Esophagus squamous epithelium (tissue), 5 donors: ENCODE data around the gene GALNTL6. TPM values are rescaled to one million over a fixed set of nuclear protein-coding genes. Genes with fewer than 3 reads are reported as not detected.
"Not testable (repeated sequence)": the region's sequence is repeated elsewhere in the genome, so short reads cannot be mapped to it uniquely, and the experiment has no call there.

Source experiments
- DNase-seq: peaks from one replicate; lab custom pipeline; 2025; lab: John Stamatoyannopoulos, UW
- H3K27ac ChIP-seq, 4 donors: fragments of 200-600 bp; sonication (generic); one replicate each; pipeline ENCODE4 v1.5.1; 2016 to 2019; ENCODE audit warnings: mild to moderate bottlenecking in 1 of 4
- H3K27me3 ChIP-seq, 4 donors: fragments of 200-600 bp; sonication (generic); 1 replicate in 3 of 4; 2 replicates in 1 of 4; pipeline versions ENCODE4 v1.5.1 to v1.6.0; 2017 to 2021; ENCODE audit warnings: antibody characterized with exemption in 1 of 4
- H3K36me3 ChIP-seq, 3 donors: fragments of 200-600 bp; sonication (generic); one replicate each; pipeline ENCODE4 v1.5.1; 2016 to 2019
- H3K4me1 ChIP-seq, 3 donors: fragments of 200-600 bp; sonication (generic); one replicate each; pipeline ENCODE4 v1.5.1; 2017 to 2019
- H3K4me3 ChIP-seq, 4 donors: fragments of 200-600 bp; sonication (generic); 1 replicate in 3 of 4; 2 replicates in 1 of 4; pipeline ENCODE4 v1.5.1; 2016 to 2019; ENCODE audit warnings: mild to moderate bottlenecking in 2 of 4, moderate library complexity in 1 of 4
- H3K9me3 ChIP-seq, 3 donors: fragments of 200-600 bp; sonication (generic); one replicate each; pipeline ENCODE4 v1.5.1; 2016 to 2019
- CTCF ChIP-seq, 6 experiments: fragments of 450-650 bp in 4 of 6; fragments of 200-600 bp in 2 of 6; sonication (generic) in 2 of 6; IDR thresholded peaks; one replicate each; pipeline ENCODE4 v1.5.1; 2016 to 2019; ENCODE audit warnings: antibody characterized with exemption in 6 of 6, mild to moderate bottlenecking in 4 of 6, moderate library complexity in 4 of 6
- POLR2A ChIP-seq, 4 donors: fragments of 450-650 bp; IDR thresholded peaks; one replicate each; pipeline ENCODE4 v1.6.1; 2017; ENCODE audit warnings: antibody characterized with exemption in 4 of 4, mild to moderate bottlenecking in 4 of 4, moderate library complexity in 3 of 4
- WGBS, 2 donors: methylation state at CpG; one replicate each; pipeline ENCODE4 v1.1.5; 2018; 5-methylcytosine and 5-hydroxymethylcytosine counted together
- intact Hi-C: fragments of 100-400 bp; cut with DNase I; formaldehyde crosslinking; loops from one replicate; pipeline ENCODE4 v1.15.0; 2022
- total RNA-seq, 4 donors: library from RNA; depleted of rRNA; stranded (reverse); fragments of >200 nt; gene quantifications; one replicate each; pipeline ENCODE4 v1.1.0, GENCODE V29; 2016
- donor health status: DM: yes; HTN: yes; CAD: no.

The GALNTL6 gene
- total RNA-seq, 4 donors from 2014 or later, result 0.12 TPM; not detected in 3

DNA sequence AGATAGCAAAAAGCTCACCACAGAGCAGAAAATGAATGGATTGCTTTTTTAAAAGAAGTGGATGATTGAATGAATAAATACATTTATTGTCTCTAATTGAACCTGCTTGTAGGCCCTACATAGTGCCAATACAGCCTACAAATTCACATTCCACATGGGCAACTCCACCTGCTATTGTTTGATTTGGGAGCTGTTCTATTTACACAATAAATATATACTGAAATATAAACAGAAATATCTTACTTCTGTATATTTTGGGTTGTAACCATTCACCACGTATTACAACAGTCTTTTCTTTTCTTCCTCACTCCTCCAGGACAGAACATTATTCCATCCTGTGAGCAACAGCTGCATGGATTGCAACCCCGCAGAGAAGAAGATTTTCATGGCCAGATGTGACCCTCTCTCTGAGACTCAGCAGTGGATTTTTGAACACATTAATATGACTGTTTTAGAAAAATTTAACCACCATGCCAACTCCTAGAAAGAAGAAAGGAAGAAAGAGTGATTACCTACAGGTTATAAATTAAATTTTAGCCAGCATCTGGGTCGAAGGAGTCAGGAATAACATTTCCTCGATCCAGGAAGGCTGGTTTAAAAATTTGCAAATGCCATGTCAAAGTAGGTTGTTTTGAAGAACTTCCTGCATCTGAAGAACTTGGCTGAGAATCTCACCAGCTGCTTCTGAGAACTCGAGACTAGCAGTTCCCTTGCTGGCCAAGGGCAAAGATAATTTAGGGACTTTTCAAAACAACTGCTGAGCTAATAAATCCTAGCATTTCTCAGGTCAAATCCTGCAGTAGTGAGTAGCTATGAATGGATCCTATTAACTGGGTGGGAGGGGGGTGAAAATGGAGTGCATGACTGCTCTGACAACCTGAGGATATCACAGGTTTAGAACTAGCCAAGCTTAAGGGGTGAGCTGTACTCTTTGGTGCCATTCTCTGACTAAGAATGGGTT, 1226.7 kb downstream of the GALNTL6 start:
- no peak for TF ChIP-seq CTCF (IDR thresholded peaks at IDR 0.05)
- TF ChIP-seq POLR2A (IDR thresholded peaks at IDR 0.05), result no peak
- Histone ChIP-seq H3K36me3 (no peaks in the 10 kb centered on the region), H3K27me3 (no peaks in the 10 kb centered on the region), H3K27ac (peak overlapping the region in 1 of 4 donors; percentile 10), H3K4me1 (peaks cover 0 to 29% (median 3%) of the 10 kb centered on the region in 3 donors), H3K4me3 (peak overlapping the region in 1 of 4 donors; percentile 3), H3K9me3 (no peaks in the 10 kb centered on the region)
- no peak for DNase-seq
- intact Hi-C loops, result no loop called here
- WGBS, 2 donors, result 20 to 32% methylated on average over 5 of the region's 5 CpGs

DNA sequence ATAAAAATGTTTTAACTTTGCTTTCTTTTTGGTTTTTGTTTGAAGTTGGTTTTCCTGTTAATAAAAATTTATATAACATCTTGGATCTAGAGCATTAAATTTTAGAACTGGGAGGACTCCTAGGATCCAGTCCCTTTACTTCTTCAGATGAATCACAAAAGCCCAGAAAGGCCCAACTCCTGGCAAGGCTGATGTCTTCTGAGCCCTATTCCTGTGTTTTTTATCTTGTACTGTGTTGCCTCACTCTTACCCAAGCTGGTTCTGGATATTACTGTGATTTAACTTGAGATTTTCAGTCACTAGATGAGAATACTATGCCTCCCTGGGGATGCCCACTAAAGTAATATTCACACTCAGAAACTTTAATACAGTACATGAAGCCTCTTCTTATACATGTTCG, 1228.3 kb downstream of the GALNTL6 start:
- Histone ChIP-seq H3K36me3 (no peaks in the 10 kb centered on the region), H3K27ac (no peak overlapping the region), H3K9me3 (no peaks in the 10 kb centered on the region), H3K4me3 (no peak overlapping the region), H3K4me1 (peaks cover 0 to 31% (median 3%) of the 10 kb centered on the region in 3 donors), H3K27me3 (no peaks in the 10 kb centered on the region)
- WGBS, 2 donors, result 75 to 82% methylated on average over 1 of the region's 1 CpG
- DNase-seq, result no peak
- intact Hi-C loops, result no loop called here
- TF ChIP-seq POLR2A (IDR thresholded peaks at IDR 0.05), result no peak

DNA sequence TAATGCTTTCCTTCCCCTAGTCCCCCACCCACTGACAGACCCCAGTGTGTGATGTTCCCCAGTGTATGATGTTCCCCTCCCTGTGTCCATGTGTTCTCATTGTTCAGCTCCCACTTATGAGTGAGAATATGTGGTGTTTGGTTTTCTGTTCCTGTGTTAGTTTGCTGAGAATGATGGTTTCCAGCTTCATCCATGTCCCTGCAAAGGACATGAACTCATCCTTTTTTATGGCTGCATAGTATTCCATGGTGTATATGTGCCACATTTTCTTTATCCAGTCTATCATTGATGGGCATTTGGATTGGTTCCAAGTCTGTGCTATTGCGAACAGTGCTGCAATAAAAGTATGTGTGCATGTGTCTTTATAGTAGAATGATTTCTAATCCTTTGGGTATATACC, 1228.9 kb downstream of the GALNTL6 start:
- H3K4me3 ChIP-seq, H3K27ac ChIP-seq, intact Hi-C loops, H3K9me3 ChIP-seq, DNase-seq, H3K27me3 ChIP-seq, H3K36me3 ChIP-seq: not testable (repeated sequence)
- WGBS, 2 donors, result 91 to 92% methylated on average over 1 of the region's 1 CpG
- peaks cover 0 to 38% (median 3%) of the 10 kb centered on the region in 3 donors for H3K4me1 ChIP-seq

- H3K27me3 ChIP-seq, result no peaks in the 10 kb centered on the region
- H3K4me3 ChIP-seq, result no peak overlapping the region
- no peak for TF ChIP-seq CTCF (IDR thresholded peaks at IDR 0.05)
- TF ChIP-seq POLR2A (IDR thresholded peaks at IDR 0.05), result no peak
- WGBS, 2 donors, result 83 to 87% methylated on average over 1 of the region's 1 CpG
- intact Hi-C loops, result no loop called here
- no peak overlapping the region for H3K27ac ChIP-seq
- peaks cover 0 to 25% (median 3%) of the 10 kb centered on the region in 3 donors for H3K4me1 ChIP-seq
- no peaks in the 10 kb centered on the region for H3K9me3 ChIP-seq
- DNase-seq, result no peak
- no peaks in the 10 kb centered on the region for H3K36me3 ChIP-seq
Observed at GRCh38 chr4:173044340-173044739, 1231.1 kb downstream of the GALNTL6 start.

DNA sequence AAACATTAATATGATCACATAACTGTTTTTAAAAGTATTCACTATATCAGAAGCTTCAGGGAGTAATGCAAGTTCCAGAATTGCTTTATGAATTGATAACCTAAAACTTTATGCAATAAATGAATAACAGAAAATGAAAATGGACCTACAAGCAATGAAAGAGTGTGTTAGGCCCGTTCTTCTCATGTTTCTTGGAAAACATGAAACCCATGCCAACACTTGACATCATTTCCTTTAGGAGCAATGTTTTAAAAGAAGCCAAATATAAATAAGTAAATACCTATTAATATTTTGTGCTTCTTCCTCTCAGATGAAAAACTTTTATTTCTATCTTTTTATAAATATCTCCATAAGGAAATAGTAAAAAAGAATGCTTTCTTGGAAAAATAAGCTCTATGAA, 1232.4 kb downstream of the GALNTL6 start:
- Histone ChIP-seq H3K27ac (no peak overlapping the region), H3K36me3 (no peaks in the 10 kb centered on the region), H3K4me1 (peaks cover 0 to 12% (median 0%) of the 10 kb centered on the region in 3 donors), H3K27me3 (no peaks in the 10 kb centered on the region), H3K9me3 (no peaks in the 10 kb centered on the region), H3K4me3 (no peak overlapping the region)
- DNase-seq, result no peak
- intact Hi-C loops, result no loop called here
- WGBS, 2 donors, result 29 to 42% methylated on average over 1 of the region's 1 CpG
- no peak for TF ChIP-seq POLR2A (IDR thresholded peaks at IDR 0.05)
- no peak for TF ChIP-seq CTCF (IDR thresholded peaks at IDR 0.05)

- H3K4me3 ChIP-seq, result no peak overlapping the region
- no peak overlapping the region for H3K27ac ChIP-seq
- DNase-seq, result no peak
- H3K9me3 ChIP-seq, result no peaks in the 10 kb centered on the region
- no peaks in the 10 kb centered on the region for H3K27me3 ChIP-seq
- H3K36me3 ChIP-seq, result no peaks in the 10 kb centered on the region
- WGBS, 2 donors, result 89 to 95% methylated on average over 2 of the region's 2 CpGs
- intact Hi-C loops, result no loop called here
- no peak for TF ChIP-seq POLR2A (IDR thresholded peaks at IDR 0.05)
- no peak for TF ChIP-seq CTCF (IDR thresholded peaks at IDR 0.05)
- H3K4me1 ChIP-seq, result peaks cover 0 to 8% (median 0%) of the 10 kb centered on the region in 3 donors
Observed at GRCh38 chr4:173046144-173046543, 1232.9 kb downstream of the GALNTL6 start.
